SU-DHL-6 (cell line): ENCODE results near the gene STK40.

ENCODE experiments used
- H2AFZ ChIP-seq: fragments of 200-600 bp; sonication (generic); 2 replicates; pipeline ENCODE4 v1.6.1; 2014; ENCODE audit warnings: low read depth, mild to moderate bottlenecking, moderate library complexity, mixed read lengths, antibody characterized with exemption, low read length; ENCODE audit not compliant: severe bottlenecking
- H3F3A ChIP-seq: fragments of 200-600 bp; shearing (Covaris generic); 2 replicates; pipeline ENCODE4 v1.6.0; 2016; ENCODE audit warnings: antibody characterized with exemption, mild to moderate bottlenecking; ENCODE audit not compliant: insufficient read depth
- H3K27ac ChIP-seq: fragments of 200-600 bp; sonication (generic); 2 replicates; pipeline ENCODE4 v1.5.1; 2016; ENCODE audit warnings: low read depth, mild to moderate bottlenecking, low read length, moderate library complexity, mixed read lengths
- H3K27me3 ChIP-seq: fragments of 200-600 bp; sonication (generic), shearing (Covaris generic); 2 replicates; pipeline ENCODE4 v1.6.0; 2014; ENCODE audit warnings: mild to moderate bottlenecking, low read length
- H3K36me3 ChIP-seq: fragments of 200-600 bp; sonication (generic); 2 replicates; pipeline ENCODE4 v1.6.1; 2014; ENCODE audit warnings: mild to moderate bottlenecking, low read length, mixed read lengths
- H3K4me2 ChIP-seq: fragments of 300-600, 200-600 bp; shearing (Covaris generic), sonication (generic); 2 replicates; pipeline ENCODE4 v1.6.0; 2014; ENCODE audit warnings: low read length, low read depth, mild to moderate bottlenecking; ENCODE audit not compliant: poor library complexity, severe bottlenecking
- H3K4me3 ChIP-seq: fragments of 200-600 bp; sonication (generic); 2 replicates; pipeline ENCODE4 v1.5.1; 2014; ENCODE audit warnings: antibody characterized with exemption, low read length, mild to moderate bottlenecking, mixed read lengths; ENCODE audit not compliant: insufficient read depth, poor library complexity, severe bottlenecking
- H3K79me2 ChIP-seq: fragments of 200-600 bp; sonication (generic); 2 replicates; pipeline ENCODE4 v1.6.1; 2014; ENCODE audit warnings: mild to moderate bottlenecking, low read length, moderate library complexity; ENCODE audit not compliant: insufficient read depth
- H3K9ac ChIP-seq: fragments of 200-600 bp; sonication (generic); 2 replicates; pipeline ENCODE4 v1.7.0; 2014; ENCODE audit warnings: mild to moderate bottlenecking, low read length
- H3K9me2 ChIP-seq: fragments of 200-600 bp; sonication (generic); replicated peaks from 2 replicates; pipeline ENCODE4 v1.6.1; 2014; ENCODE audit warnings: low read length; ENCODE audit not compliant: insufficient read depth
- H3K9me3 ChIP-seq: fragments of 200-600 bp; sonication (generic); 2 replicates; pipeline ENCODE4 v1.6.1; 2014; ENCODE audit warnings: low read length, mixed read lengths; ENCODE audit not compliant: insufficient read depth
- H4K20me1 ChIP-seq: fragments of 200-600 bp; sonication (generic); 2 replicates; pipeline ENCODE4 v1.6.1; 2014; ENCODE audit warnings: low read depth, mild to moderate bottlenecking, antibody characterized with exemption, low read length, moderate library complexity, mixed read lengths
- CTCF ChIP-seq: fragments of 200-600 bp; sonication (generic); IDR thresholded peaks from one replicate; pipeline ENCODE4 v1.5.1; 2017; ENCODE audit warnings: antibody characterized with exemption, mild to moderate bottlenecking, low read length, moderate library complexity; ENCODE audit not compliant: insufficient read depth, poor library complexity, severe bottlenecking
- EZH2phosphoT487 ChIP-seq: fragments of 200-600 bp; sonication (generic), shearing (Covaris generic); conservative IDR thresholded peaks from 2 replicates; pipeline ENCODE4 v1.6.1; 2018; ENCODE audit warnings: mild to moderate bottlenecking, antibody characterized with exemption, low read length, moderate library complexity, mixed read lengths

STK40 gene

DNA sequence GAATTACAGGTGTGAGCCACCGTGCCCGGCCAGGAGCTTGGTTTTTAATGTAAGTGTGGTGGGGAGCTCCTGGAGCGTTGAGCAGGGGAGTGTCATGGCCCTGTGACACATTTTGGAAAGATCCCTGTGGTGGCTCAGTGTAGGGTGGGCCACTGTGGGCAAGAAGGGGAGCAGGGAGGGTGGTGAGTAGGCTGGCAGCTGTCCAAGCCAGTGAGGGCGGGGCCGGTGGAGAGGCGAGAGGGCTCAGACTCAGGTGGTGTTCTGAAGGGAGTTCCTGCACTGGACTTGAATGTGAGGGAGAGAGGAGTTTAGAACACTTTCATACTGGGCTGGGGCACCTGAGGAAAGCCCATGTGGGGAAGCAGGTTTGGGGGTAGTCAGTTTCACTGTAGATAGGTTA is 59.2 kb downstream of the STK40 start:
- Histone ChIP-seq H3F3A (no peaks in the 10 kb centered on the region), H3K9me2 (no peaks in the 10 kb centered on the region), H3K27me3 (no peaks in the 10 kb centered on the region), H2AFZ (no peak overlapping the region), H4K20me1 (no peaks in the 10 kb centered on the region), H3K9me3 (no peaks in the 10 kb centered on the region), H3K4me3 (no peak overlapping the region), H3K9ac (no peak overlapping the region), H3K27ac (no peak overlapping the region), H3K36me3 (no peaks in the 10 kb centered on the region), H3K79me2 (no peaks in the 10 kb centered on the region), H3K4me2 (no peak overlapping the region)
- TF ChIP-seq EZH2phosphoT487 = no peak
- no peak for TF ChIP-seq CTCF

GRCh38 chr1:36324353-36324703 is 61.4 kb downstream of the STK40 start:
- no peaks in the 10 kb centered on the region for H4K20me1 ChIP-seq
- no peaks in the 10 kb centered on the region for H3K36me3 ChIP-seq
- H3K9ac ChIP-seq = no peak overlapping the region
- TF ChIP-seq EZH2phosphoT487 = no peak
- TF ChIP-seq CTCF = no peak
- no peak overlapping the region for H3K27ac ChIP-seq
- no peaks in the 10 kb centered on the region for H3F3A ChIP-seq
- no peaks in the 10 kb centered on the region for H3K9me3 ChIP-seq
- no peaks in the 10 kb centered on the region for H3K9me2 ChIP-seq
- no peak overlapping the region for H3K4me3 ChIP-seq
- no peak overlapping the region for H3K4me2 ChIP-seq
- H3K27me3 ChIP-seq = no peaks in the 10 kb centered on the region
- no peak overlapping the region for H2AFZ ChIP-seq
- no peaks in the 10 kb centered on the region for H3K79me2 ChIP-seq

DNA sequence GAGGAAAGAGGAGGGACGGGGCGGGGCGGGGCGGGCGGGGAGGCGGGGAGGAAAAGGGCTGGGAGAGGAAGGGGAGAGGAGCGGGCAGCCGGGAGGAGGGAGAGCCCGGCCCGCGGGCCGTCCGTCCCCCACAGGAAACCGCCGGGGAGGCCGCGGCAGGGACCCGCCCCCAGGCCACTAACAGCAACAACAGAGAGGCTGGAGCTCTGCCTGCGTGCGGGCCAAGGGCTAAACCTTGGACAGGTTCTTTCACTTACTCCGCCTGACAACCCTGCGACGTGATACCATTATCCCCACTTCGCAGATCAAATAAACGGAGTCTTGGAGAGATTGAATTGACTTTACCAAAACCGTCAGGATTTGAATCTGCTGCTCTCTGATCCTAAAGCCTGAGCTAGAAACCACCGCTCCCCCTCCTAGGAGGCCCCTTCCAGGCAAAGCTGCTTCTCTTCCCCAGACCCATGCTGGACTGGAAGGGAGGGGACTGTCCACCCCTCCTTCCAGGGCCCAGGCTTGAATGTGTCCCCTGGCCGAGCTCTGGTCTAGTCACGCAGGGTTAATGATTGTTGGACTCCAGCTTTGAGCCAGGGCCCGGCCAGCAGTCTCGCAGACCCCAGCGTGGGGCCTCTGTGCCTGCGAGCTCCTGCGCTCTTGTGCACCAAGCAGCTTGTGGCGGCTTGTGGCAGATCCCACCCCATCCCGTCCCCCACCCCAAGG is 61.9 kb downstream of the STK40 start, which contains the start of gene EVA1B:
EVA1B (minus strand) TSS at position 10 of the 717 bp plus-strand sequence. CDS start 608 bp downstream, outside the sequence.
- Histone ChIP-seq H3F3A (no peaks in the 10 kb centered on the region), H3K79me2 (no peaks in the 10 kb centered on the region), H3K27me3 (no peaks in the 10 kb centered on the region), H3K4me2 (peak within 1 kb of the TSS; percentile 43), H4K20me1 (no peaks in the 10 kb centered on the region), H3K4me3 (peak within 1 kb of the TSS; percentile 10), H2AFZ (no peak within 1 kb of the TSS), H3K27ac (no peak within 1 kb of the TSS), H3K36me3 (no peaks in the 10 kb centered on the region), H3K9ac (no peak within 1 kb of the TSS), H3K9me3 (no peaks in the 10 kb centered on the region), H3K9me2 (no peaks in the 10 kb centered on the region)
- TF ChIP-seq CTCF = no peak
- TF ChIP-seq EZH2phosphoT487 = no peak
